A673 (cell line): ENCODE measurements around the gene ATP2B1. TPM values are rescaled to one million over a fixed set of nuclear protein-coding genes. Genes with fewer than 3 reads are reported as not detected.

Experiments used
- BruUV-seq: library from RNA; stranded (reverse); fragments of 400-500 nt; replicated peaks from 2 replicates; lab custom pipeline; 2021; lab: Mats Ljungman, UMichigan
- CTCF ChIA-PET: fragments of 300-600 bp; sonication (Branson Sonifier 250); formaldehyde crosslinking; loops from one replicate; lab custom pipeline; 2022; ENCODE audit warnings: antibody characterized with exemption; lab: Charles Lee
- POLR2A ChIA-PET: fragments of 300-600 bp; sonication (Branson Sonifier 250); formaldehyde crosslinking; loops from one replicate; lab custom pipeline; 2022; ENCODE audit warnings: antibody characterized with exemption; ENCODE audit not compliant: low non-redundant PET; lab: Charles Lee
- DNase-seq: peaks from one replicate; pipeline ENCODE4 v3.0.0-alpha.2; 2015; ENCODE audit warnings: low spot score
- H3K27ac ChIP-seq: fragments of 200-600 bp; sonication (generic); 2 replicates; pipeline ENCODE4 v1.5.1; 2016; ENCODE audit warnings: mixed run types, low read depth, mild to moderate bottlenecking, mixed read lengths, antibody characterized with exemption, low read length; ENCODE audit not compliant: poor library complexity, severe bottlenecking
- H3K27me3 ChIP-seq: fragments of 200-600 bp; sonication (generic); replicated peaks from 2 replicates; pipeline ENCODE4 v1.6.1; 2017; ENCODE audit warnings: mixed run types, low read depth, mild to moderate bottlenecking, mixed read lengths, antibody characterized with exemption, low read length; ENCODE audit not compliant: insufficient read depth, poor library complexity
- H3K36me3 ChIP-seq: fragments of 200-600 bp; sonication (generic); 2 replicates; pipeline ENCODE4 v1.6.1; 2016; ENCODE audit warnings: mixed run types, mild to moderate bottlenecking, mixed read lengths, antibody characterized with exemption, low read length; ENCODE audit not compliant: insufficient read depth, poor library complexity, severe bottlenecking
- H3K4me1 ChIP-seq: fragments of 200-600 bp; sonication (generic); 2 replicates; pipeline ENCODE4 v1.6.1; 2017; ENCODE audit warnings: mixed run types, mild to moderate bottlenecking, mixed read lengths, antibody characterized with exemption, low read length; ENCODE audit not compliant: insufficient read depth, poor library complexity, severe bottlenecking
- H3K4me3 ChIP-seq: fragments of 200-600 bp; sonication (generic); 2 replicates; pipeline ENCODE4 v1.5.1; 2016; ENCODE audit warnings: low read depth, mixed run types, mild to moderate bottlenecking, mixed read lengths, low read length; ENCODE audit not compliant: poor library complexity, severe bottlenecking
- H3K9me3 ChIP-seq: fragments of 200-600 bp; sonication (generic); 2 replicates; pipeline ENCODE4 v1.6.1; 2016; ENCODE audit warnings: mixed run types, low read depth, mild to moderate bottlenecking, mixed read lengths, antibody characterized with exemption, low read length; ENCODE audit not compliant: poor library complexity, severe bottlenecking
- CTCF ChIP-seq: fragments of 300-800, 200-600 bp; sonication (generic); conservative IDR thresholded peaks from 2 replicates; pipeline ENCODE4 v1.5.1; 2017; ENCODE audit warnings: low read depth, mild to moderate bottlenecking, antibody characterized with exemption, low read length, moderate library complexity, mixed read lengths
- EZH2 ChIP-seq: fragments of 200-600 bp; sonication (generic); IDR thresholded peaks from 2 replicates; pipeline ENCODE4 v1.6.1; 2017; ENCODE audit warnings: borderline replicate concordance, low read depth, mild to moderate bottlenecking, mixed read lengths, antibody characterized with exemption, low read length; ENCODE audit not compliant: poor library complexity, severe bottlenecking
- intact Hi-C: fragments of 100-400 bp; cut with micrococcal nuclease; formaldehyde crosslinking; loops from one replicate; pipeline ENCODE4 v1.10.0; 2022; ENCODE audit not compliant: unreplicated experiment
- total RNA-seq: library from RNA; stranded (reverse); gene quantifications from 2 replicates; pipeline ENCODE4 v1.2.3, GENCODE V29; 2021

The ATP2B1 gene
- total RNA-seq, 1 experiment from 2014 or later = 44.2 TPM

DNA sequence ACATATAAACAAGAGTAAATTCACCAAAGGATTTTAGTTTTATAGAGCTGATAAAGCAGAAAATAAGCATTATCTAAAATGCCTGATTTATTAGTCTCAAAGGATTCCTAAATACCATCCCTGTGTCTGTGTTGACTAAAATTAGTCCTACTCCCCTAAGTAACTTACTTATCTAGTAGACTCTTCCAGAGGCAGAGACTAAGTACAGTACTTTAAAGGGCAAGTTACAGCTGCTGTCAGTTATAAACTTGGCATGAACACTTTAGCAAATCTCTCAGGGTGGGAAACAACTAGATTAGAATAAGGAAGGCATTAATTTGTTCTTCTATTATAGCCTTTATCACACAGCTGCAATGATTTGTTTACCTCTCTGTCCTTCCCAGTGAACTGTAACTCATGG, 46.0 kb downstream of the ATP2B1 start:
- Histone ChIP-seq H3K4me1 (peaks cover 24% of the 10 kb centered on the region), H3K36me3 (no peaks in the 10 kb centered on the region), H3K9me3 (no peaks in the 10 kb centered on the region), H3K27ac (no peak overlapping the region), H3K27me3 (no peaks in the 10 kb centered on the region), H3K4me3 (no peak overlapping the region)
- POLR2A ChIA-PET = no interaction called here
- intact Hi-C loops = no loop called here
- TF ChIP-seq EZH2 (no peak), CTCF (no peak)
- peak; percentile 27 for DNase-seq
- CTCF ChIA-PET = no interaction called here
- no TSS peak for BruUV-seq

DNA sequence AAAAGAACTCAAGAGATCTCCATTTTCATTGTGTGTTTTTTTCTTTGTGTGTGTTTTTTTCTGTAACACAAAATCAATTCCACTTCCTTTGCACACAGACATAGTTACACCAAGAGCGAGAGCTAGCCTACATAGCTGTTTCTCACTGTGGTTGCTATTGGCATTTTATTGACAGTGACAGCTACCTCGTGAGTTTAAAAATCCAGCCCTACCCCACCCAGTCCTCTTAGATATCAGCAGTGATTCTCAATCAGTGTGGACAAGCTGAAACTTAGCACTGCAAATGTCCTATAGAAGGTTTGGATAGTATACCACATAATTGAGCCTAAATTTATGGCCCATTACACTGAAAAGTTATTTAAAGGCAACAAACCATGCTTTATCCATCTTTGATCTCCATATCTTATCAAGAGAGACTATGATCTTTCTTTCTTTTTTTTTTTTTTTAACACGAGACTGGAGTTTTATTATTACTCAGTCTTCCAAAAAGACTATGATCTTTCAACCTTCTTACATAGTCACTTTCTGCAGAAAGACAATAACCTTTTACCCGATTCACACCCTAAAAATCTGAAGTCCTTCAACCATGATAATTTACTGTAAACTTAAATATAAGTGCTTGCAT, 46.8 kb downstream of the ATP2B1 start:
- intact Hi-C loops = no loop called here
- POLR2A ChIA-PET = no interaction called here

GRCh38 chr12:89657739-89658138, 50.9 kb downstream of the ATP2B1 start:
- CTCF ChIA-PET = no interaction called here
- H3K4me1 ChIP-seq = peaks cover 8% of the 10 kb centered on the region
- TF ChIP-seq EZH2 (no peak), CTCF (no peak)
- no peaks in the 10 kb centered on the region for H3K9me3 ChIP-seq
- intact Hi-C loops = no loop called here
- H3K27me3 ChIP-seq = no peaks in the 10 kb centered on the region
- no TSS peak for BruUV-seq
- DNase-seq = no peak
- POLR2A ChIA-PET = no interaction called here
- H3K36me3 ChIP-seq = peaks cover 6% of the 10 kb centered on the region
- no peak overlapping the region for H3K4me3 ChIP-seq
- no peak overlapping the region for H3K27ac ChIP-seq

More for the DNA sequence above, 46.8 kb downstream of the ATP2B1 start:
- H3K27ac ChIP-seq = no peak overlapping the region
- TF ChIP-seq EZH2 (no peak), CTCF (no peak)
- H3K9me3 ChIP-seq = no peaks in the 10 kb centered on the region
- H3K27me3 ChIP-seq = no peaks in the 10 kb centered on the region
- BruUV-seq = no TSS peak
- no peak overlapping the region for H3K4me3 ChIP-seq
- no peaks in the 10 kb centered on the region for H3K36me3 ChIP-seq
- no peak for DNase-seq
- H3K4me1 ChIP-seq = peaks cover 24% of the 10 kb centered on the region
- CTCF ChIA-PET = no interaction called here
